Upper lobe of right lung (tissue), 1 donor: ENCODE results near the gene TMEM8B. TPM values are rescaled to one million over a fixed set of nuclear protein-coding genes. Genes with fewer than 3 reads are reported as not detected.

Experiments used
- ATAC-seq: fragments of 200-7000 bp; cut with Tn5 transposase; one replicate; pipeline ENCODE4 v1.9.1; 2020; ENCODE audit warnings: mild to moderate bottlenecking, moderate library complexity
- DNase-seq: peaks from one replicate; pipeline ENCODE4 v3.0.0-alpha.2; 2020
- H3K27ac ChIP-seq: fragments of 200-600 bp; one replicate; pipeline ENCODE4 v1.8.0; 2022
- H3K27me3 ChIP-seq: fragments of 200-600 bp; one replicate; pipeline ENCODE4 v1.8.0; 2022; ENCODE audit warnings: mild to moderate bottlenecking
- H3K36me3 ChIP-seq: fragments of 200-600 bp; one replicate; pipeline ENCODE4 v1.8.0; 2022
- H3K4me1 ChIP-seq: fragments of 200-600 bp; one replicate; pipeline ENCODE4 v1.8.0; 2022
- H3K4me3 ChIP-seq: fragments of 200-600 bp; one replicate; pipeline ENCODE4 v1.8.0; 2022; ENCODE audit warnings: mild to moderate bottlenecking
- H3K9me3 ChIP-seq: fragments of 200-600 bp; one replicate; pipeline ENCODE4 v1.8.0; 2022
- CTCF ChIP-seq: fragments of 200-600 bp; IDR thresholded peaks from one replicate; pipeline ENCODE4 v1.8.0; 2022; ENCODE audit warnings: antibody characterized with exemption
- intact Hi-C: fragments of 100-400 bp; cut with DNase I; formaldehyde crosslinking; loops from one replicate; pipeline ENCODE4 v1.11.0; 2022
- total RNA-seq: library from RNA; stranded (reverse); fragmentation: NEBNext Ultra II Directional; extraction: Animal tissue kit (Norgen Biotek cat#: 25700); gene quantifications from one replicate; pipeline ENCODE4 v1.2.1, GENCODE V29; 2021
- donor health status: DM: no; HTN: yes; CAD: no; lungs with severe emphysema.

The TMEM8B gene
- total RNA-seq, 1 donor from 2014 or later, result 13.7 TPM

GRCh38 chr9:35806101-35806500, 22.9 kb upstream of the TMEM8B start:
- Histone ChIP-seq H3K27ac (no peak overlapping the region), H3K4me3 (no peak overlapping the region), H3K36me3 (peaks cover 68% of the 10 kb centered on the region), H3K27me3 (no peaks in the 10 kb centered on the region), H3K9me3 (no peaks in the 10 kb centered on the region), H3K4me1 (peaks cover 1% of the 10 kb centered on the region)
- DNase-seq (no peak), ATAC-seq (no peak)
- TF ChIP-seq CTCF, result no peak
- intact Hi-C loops, result no loop called here

GRCh38 chr9:35808433-35808832, 20.6 kb upstream of the TMEM8B start:
- DNase-seq, result no peak
- intact Hi-C loops, result no loop called here
- H3K9me3 ChIP-seq, result no peaks in the 10 kb centered on the region
- H3K4me1 ChIP-seq, result peaks cover 22% of the 10 kb centered on the region
- TF ChIP-seq CTCF, result no peak
- H3K4me3 ChIP-seq, result no peak overlapping the region
- no peak for ATAC-seq
- H3K27me3 ChIP-seq, result no peaks in the 10 kb centered on the region
- no peak overlapping the region for H3K27ac ChIP-seq
- peaks cover 48% of the 10 kb centered on the region for H3K36me3 ChIP-seq

GRCh38 chr9:35810122-35810521, 18.9 kb upstream of the TMEM8B start:
- H3K27me3 ChIP-seq, result no peaks in the 10 kb centered on the region
- H3K4me3 ChIP-seq, result no peak overlapping the region
- no peak for DNase-seq
- peaks cover 31% of the 10 kb centered on the region for H3K4me1 ChIP-seq
- peaks cover 45% of the 10 kb centered on the region for H3K36me3 ChIP-seq
- TF ChIP-seq CTCF, result no peak
- H3K27ac ChIP-seq, result no peak overlapping the region
- H3K9me3 ChIP-seq, result no peaks in the 10 kb centered on the region
- intact Hi-C loops, result no loop called here
- no peak for ATAC-seq

- Histone ChIP-seq H3K4me3 (peak overlapping the region; percentile 66), H3K9me3 (no peaks in the 10 kb centered on the region), H3K27me3 (no peaks in the 10 kb centered on the region), H3K36me3 (peaks cover 31% of the 10 kb centered on the region), H3K27ac (peak overlapping the region; percentile 67), H3K4me1 (peaks cover 31% of the 10 kb centered on the region)
- TF ChIP-seq CTCF, result no peak
- DNase-seq (no peak), ATAC-seq (no peak)
- intact Hi-C loops, result no loop called here
These were observed 17.5 kb upstream of the TMEM8B start for GRCh38 chr9:35811381-35812024.

GRCh38 chr9:35812025-35812602, 16.9 kb upstream of the TMEM8B start, which contains the start of gene SPAG8:
Gene SPAG8 (minus strand): TSS chr9:35812262. CDS start chr9:35812147, 115 bp downstream.
- Histone ChIP-seq H3K4me3 (peak within 1 kb of the TSS; percentile 66), H3K36me3 (peaks cover 25% of the 10 kb centered on the region), H3K27me3 (no peaks in the 10 kb centered on the region), H3K9me3 (no peaks in the 10 kb centered on the region), H3K27ac (peak within 1 kb of the TSS; percentile 67), H3K4me1 (peaks cover 31% of the 10 kb centered on the region)
- peak; percentile 78 for ATAC-seq
- peak; percentile 96 for DNase-seq
- intact Hi-C loops, result no loop called here
- no peak for TF ChIP-seq CTCF
